HepG2 (cell line): ENCODE data around the gene GRAMD1A. TPM values are rescaled to one million over a fixed set of nuclear protein-coding genes. Genes with fewer than 3 reads are reported as not detected.

Source experiments
- ARNT2 ChIP-seq: sonication (generic); formaldehyde crosslinking; IDR thresholded peaks from 2 replicates; pipeline ENCODE4 v1.8.0; 2022; ENCODE audit warnings: mild to moderate bottlenecking, low read depth, missing genetic modification reagents, moderate library complexity
- CBX5 ChIP-seq: sonication (generic); formaldehyde crosslinking; IDR thresholded peaks from 2 replicates; pipeline ENCODE4 v1.4.0; 2020; ENCODE audit warnings: missing genetic modification reagents, borderline replicate concordance
- CEBPG ChIP-seq: IDR thresholded peaks from 2 replicates; pipeline ENCODE4 v1.6.1; 2016
- ELF4 ChIP-seq: sonication (generic); formaldehyde crosslinking; IDR thresholded peaks from 2 replicates; pipeline ENCODE4 v1.5.0; 2020; ENCODE audit warnings: missing genetic modification reagents, mild to moderate bottlenecking, moderate library complexity, borderline replicate concordance
- FOXP1 ChIP-seq, 2 experiments: fragments of 450-650 bp in 1 of 2; IDR thresholded peaks; 2 replicates each; pipeline ENCODE4 v1.6.1; 2017 to 2018; ENCODE audit warnings: antibody characterized with exemption in 1 of 2
- GABPA ChIP-seq, 2 experiments: IDR thresholded peaks; 2 replicates each; pipeline ENCODE4 v1.6.1; 2011 to 2016; ENCODE audit warnings: low read depth in 2 of 2, low read length in 1 of 2, missing biosample characterization in 1 of 2, missing genetic modification characterization in 1 of 2
- MEF2D ChIP-seq: sonication (generic); formaldehyde crosslinking; IDR thresholded peaks from 2 replicates; pipeline ENCODE4 v1.5.1; 2020; ENCODE audit warnings: mild to moderate bottlenecking, missing genetic modification reagents
- POGZ ChIP-seq: sonication (generic); formaldehyde crosslinking; IDR thresholded peaks from 2 replicates; pipeline ENCODE4 v1.4.0; 2020; ENCODE audit warnings: mild to moderate bottlenecking, missing genetic modification reagents
- POLR2G ChIP-seq: fragments of 200-400 bp; formaldehyde crosslinking; IDR thresholded peaks from 2 replicates; pipeline ENCODE4 v1.6.1; 2018; ENCODE audit warnings: mild to moderate bottlenecking, low read depth, low read length, moderate library complexity
- ZBTB38 ChIP-seq: sonication (generic); formaldehyde crosslinking; IDR thresholded peaks from 2 replicates; pipeline ENCODE4 v1.5.1; 2020; ENCODE audit warnings: mild to moderate bottlenecking, missing genetic modification reagents
- ZNF180 ChIP-seq: sonication (generic); formaldehyde crosslinking; IDR thresholded peaks from 2 replicates; pipeline ENCODE4 v1.4.0; 2020; ENCODE audit warnings: low read depth, missing genetic modification reagents, borderline replicate concordance
- ZNF567 ChIP-seq: sonication (generic); formaldehyde crosslinking; IDR thresholded peaks from 2 replicates; pipeline ENCODE4 v1.8.1; 2023; ENCODE audit warnings: mild to moderate bottlenecking, missing genetic modification reagents, borderline replicate concordance
- polyA plus RNA-seq, 8 experiments: library from polyadenylated mRNA; depleted of rRNA in 3 of 8; stranded (reverse) in 7 of 8; unstranded in 1 of 8; fragments of >200 nt; fragmentation: Illumina TruSeq in 4 of 8; extraction: Trizol in 4 of 8; gene quantifications; 2 replicates each; pipeline versions ENCODE4 v1.2.1 to v1.2.3, GENCODE V29; 2011 to 2016; ENCODE audit warnings: low read depth in 4 of 8, missing spikeins in 1 of 8, mixed read lengths in 1 of 8; ENCODE audit not compliant: insufficient read depth in 1 of 8
- total RNA-seq, 5 experiments: library from RNA; depleted of rRNA; stranded (reverse); fragments of >200 nt; fragmentation: Illumina TruSeq; extraction: Trizol; gene quantifications; 2 replicates each; pipeline ENCODE4 v1.2.3, GENCODE V29; 2016; ENCODE audit warnings: low read depth in 1 of 5
- TF ChIP-seq, protein P1 (sequence below): sonication (generic); formaldehyde crosslinking; IDR thresholded peaks from 2 replicates; pipeline ENCODE4 v1.4.0; 2020; ENCODE audit warnings: mild to moderate bottlenecking, missing genetic modification reagents
- TF ChIP-seq, protein P2 (sequence below), 2 experiments: sonication (generic) in 1 of 2; formaldehyde crosslinking in 1 of 2; IDR thresholded peaks; 2 replicates each; pipeline versions ENCODE4 v1.4.0 to v1.6.1; 2018 to 2020; ENCODE audit warnings: missing genetic modification reagents in 2 of 2, borderline replicate concordance in 1 of 2, low read depth in 1 of 2, mild to moderate bottlenecking in 1 of 2, missing biosample characterization in 1 of 2
- TF ChIP-seq, protein P3 (sequence below): sonication (generic); formaldehyde crosslinking; IDR thresholded peaks from 2 replicates; pipeline ENCODE4 v1.5.0; 2020; ENCODE audit warnings: missing genetic modification reagents
- TF ChIP-seq, protein P4 (sequence below): sonication (generic); formaldehyde crosslinking; IDR thresholded peaks from 2 replicates; pipeline ENCODE4 v1.4.0; 2020; ENCODE audit warnings: missing genetic modification reagents

Gene GRAMD1A
- total and polyA plus RNA-seq, 2 of the 13 experiments (the other 11 are each of a cell fraction or from before 2014, with no cell fraction given), result 14.7 to 181 TPM

DNA sequence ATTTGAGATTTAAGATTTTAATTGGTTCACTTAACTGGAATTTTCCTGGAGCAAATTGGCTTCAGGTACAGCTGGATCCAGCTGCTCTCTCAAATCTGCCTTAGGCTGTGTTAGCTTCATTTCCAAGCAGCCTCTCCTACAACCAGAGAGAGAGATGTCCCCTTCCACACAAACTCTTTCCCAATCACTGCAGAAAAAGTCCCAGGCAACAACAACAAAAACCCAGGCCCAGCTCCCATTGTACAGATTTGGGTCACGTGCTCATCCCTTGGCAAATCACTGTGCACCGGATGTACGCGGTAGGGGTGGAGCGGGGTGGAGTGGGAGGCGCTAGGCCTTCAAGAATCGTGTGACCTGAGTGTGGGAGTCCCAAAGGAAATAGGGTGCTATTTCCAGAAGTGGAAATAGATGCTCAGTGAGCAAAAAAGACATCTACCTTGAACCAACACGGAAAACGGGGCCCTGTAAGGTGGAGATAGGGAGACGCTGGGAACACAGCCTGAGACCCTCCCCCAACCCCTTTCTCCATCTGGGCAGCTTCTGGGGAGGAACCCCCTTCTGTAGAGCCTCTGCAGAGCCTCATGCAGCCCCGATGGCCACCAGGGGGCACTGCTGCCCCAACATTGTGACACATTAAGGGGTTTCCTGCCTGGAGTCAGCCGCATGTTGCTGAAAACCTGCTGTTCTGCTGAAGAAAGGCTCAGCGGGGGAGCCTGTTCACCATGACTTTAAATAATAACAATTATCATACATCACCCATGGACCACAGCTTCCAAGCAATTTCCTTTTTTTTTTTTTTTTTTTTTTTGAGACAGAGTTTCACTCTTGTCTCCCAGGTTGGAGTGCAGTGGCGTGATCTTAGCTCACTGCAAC, 66.8 kb downstream of the GRAMD1A start (continued):
- TF ChIP-seq, protein P1, sequence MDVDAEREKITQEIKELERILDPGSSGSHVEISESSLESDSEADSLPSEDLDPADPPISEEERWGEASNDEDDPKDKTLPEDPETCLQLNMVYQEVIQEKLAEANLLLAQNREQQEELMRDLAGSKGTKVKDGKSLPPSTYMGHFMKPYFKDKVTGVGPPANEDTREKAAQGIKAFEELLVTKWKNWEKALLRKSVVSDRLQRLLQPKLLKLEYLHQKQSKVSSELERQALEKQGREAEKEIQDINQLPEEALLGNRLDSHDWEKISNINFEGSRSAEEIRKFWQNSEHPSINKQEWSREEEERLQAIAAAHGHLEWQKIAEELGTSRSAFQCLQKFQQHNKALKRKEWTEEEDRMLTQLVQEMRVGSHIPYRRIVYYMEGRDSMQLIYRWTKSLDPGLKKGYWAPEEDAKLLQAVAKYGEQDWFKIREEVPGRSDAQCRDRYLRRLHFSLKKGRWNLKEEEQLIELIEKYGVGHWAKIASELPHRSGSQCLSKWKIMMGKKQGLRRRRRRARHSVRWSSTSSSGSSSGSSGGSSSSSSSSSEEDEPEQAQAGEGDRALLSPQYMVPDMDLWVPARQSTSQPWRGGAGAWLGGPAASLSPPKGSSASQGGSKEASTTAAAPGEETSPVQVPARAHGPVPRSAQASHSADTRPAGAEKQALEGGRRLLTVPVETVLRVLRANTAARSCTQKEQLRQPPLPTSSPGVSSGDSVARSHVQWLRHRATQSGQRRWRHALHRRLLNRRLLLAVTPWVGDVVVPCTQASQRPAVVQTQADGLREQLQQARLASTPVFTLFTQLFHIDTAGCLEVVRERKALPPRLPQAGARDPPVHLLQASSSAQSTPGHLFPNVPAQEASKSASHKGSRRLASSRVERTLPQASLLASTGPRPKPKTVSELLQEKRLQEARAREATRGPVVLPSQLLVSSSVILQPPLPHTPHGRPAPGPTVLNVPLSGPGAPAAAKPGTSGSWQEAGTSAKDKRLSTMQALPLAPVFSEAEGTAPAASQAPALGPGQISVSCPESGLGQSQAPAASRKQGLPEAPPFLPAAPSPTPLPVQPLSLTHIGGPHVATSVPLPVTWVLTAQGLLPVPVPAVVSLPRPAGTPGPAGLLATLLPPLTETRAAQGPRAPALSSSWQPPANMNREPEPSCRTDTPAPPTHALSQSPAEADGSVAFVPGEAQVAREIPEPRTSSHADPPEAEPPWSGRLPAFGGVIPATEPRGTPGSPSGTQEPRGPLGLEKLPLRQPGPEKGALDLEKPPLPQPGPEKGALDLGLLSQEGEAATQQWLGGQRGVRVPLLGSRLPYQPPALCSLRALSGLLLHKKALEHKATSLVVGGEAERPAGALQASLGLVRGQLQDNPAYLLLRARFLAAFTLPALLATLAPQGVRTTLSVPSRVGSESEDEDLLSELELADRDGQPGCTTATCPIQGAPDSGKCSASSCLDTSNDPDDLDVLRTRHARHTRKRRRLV, result 0 out of 2 replicates have a peak, but pooled peaks have one; percentile 29
- TF ChIP-seq ELF4 (CRISPR knock-in tag) (no peak), GABPA (IDR thresholded peaks at IDR 0.05; ENCODE audit: low read depth, low read length) (no peak), GABPA (CRISPR knock-in tag; IDR thresholded peaks at IDR 0.05; ENCODE audit: low read depth) (peak; percentile 83), CBX5 (CRISPR knock-in tag) (0 out of 2 replicates have a peak, but pooled peaks have one; percentile 13), POGZ (0 out of 2 replicates have a peak, but pooled peaks have one; percentile 19), ARNT2 (CRISPR knock-in tag) (0 out of 2 replicates have a peak, but pooled peaks have one; percentile 27), ZBTB38 (CRISPR knock-in tag) (no peak), ZNF567 (0 out of 2 replicates have a peak, but pooled peaks have one; percentile 36), ZNF180 (CRISPR knock-in tag) (no peak), FOXP1 (IDR thresholded peaks at IDR 0.05) (0 out of 2 replicates have a peak, but pooled peaks have one; percentile 24), FOXP1 (CRISPR knock-in tag; IDR thresholded peaks at IDR 0.05) (no peak), POLR2G (peak; percentile 48; the same call in 1 of the 2 replicates), CEBPG (CRISPR knock-in tag) (peak; percentile 32; the same call in 1 of the 2 replicates), MEF2D (CRISPR knock-in tag) (peak; percentile 54; the same call in 1 of the 2 replicates)
- TF ChIP-seq, protein P2, sequence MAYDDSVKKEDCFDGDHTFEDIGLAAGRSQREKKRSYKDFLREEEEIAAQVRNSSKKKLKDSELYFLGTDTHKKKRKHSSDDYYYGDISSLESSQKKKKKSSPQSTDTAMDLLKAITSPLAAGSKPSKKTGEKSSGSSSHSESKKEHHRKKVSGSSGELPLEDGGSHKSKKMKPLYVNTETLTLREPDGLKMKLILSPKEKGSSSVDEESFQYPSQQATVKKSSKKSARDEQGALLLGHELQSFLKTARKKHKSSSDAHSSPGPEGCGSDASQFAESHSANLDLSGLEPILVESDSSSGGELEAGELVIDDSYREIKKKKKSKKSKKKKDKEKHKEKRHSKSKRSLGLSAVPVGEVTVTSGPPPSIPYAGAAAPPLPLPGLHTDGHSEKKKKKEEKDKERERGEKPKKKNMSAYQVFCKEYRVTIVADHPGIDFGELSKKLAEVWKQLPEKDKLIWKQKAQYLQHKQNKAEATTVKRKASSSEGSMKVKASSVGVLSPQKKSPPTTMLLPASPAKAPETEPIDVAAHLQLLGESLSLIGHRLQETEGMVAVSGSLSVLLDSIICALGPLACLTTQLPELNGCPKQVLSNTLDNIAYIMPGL (CRISPR knock-in tag; IDR thresholded peaks at IDR 0.05; ENCODE audit: borderline replicate concordance in 1 of 2, low read depth in 1 of 2), result peak in 1 of 2 experiments; percentile 64; a peak in 1 of 4 replicates
- TF ChIP-seq, protein P3, sequence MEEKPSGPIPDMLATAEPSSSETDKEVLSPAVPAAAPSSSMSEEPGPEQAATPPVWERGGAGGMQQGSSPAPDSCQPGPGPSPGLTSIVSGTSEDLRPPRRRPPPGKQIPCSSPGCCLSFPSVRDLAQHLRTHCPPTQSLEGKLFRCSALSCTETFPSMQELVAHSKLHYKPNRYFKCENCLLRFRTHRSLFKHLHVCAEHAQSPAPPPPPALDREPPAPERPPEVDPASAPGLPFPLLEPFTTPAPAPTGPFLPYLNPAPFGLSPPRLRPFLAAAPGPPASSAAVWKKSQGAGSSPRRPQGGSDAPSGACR (CRISPR knock-in tag), result peak; percentile 62; the same call in 1 of the 2 replicates
- TF ChIP-seq, protein P4, sequence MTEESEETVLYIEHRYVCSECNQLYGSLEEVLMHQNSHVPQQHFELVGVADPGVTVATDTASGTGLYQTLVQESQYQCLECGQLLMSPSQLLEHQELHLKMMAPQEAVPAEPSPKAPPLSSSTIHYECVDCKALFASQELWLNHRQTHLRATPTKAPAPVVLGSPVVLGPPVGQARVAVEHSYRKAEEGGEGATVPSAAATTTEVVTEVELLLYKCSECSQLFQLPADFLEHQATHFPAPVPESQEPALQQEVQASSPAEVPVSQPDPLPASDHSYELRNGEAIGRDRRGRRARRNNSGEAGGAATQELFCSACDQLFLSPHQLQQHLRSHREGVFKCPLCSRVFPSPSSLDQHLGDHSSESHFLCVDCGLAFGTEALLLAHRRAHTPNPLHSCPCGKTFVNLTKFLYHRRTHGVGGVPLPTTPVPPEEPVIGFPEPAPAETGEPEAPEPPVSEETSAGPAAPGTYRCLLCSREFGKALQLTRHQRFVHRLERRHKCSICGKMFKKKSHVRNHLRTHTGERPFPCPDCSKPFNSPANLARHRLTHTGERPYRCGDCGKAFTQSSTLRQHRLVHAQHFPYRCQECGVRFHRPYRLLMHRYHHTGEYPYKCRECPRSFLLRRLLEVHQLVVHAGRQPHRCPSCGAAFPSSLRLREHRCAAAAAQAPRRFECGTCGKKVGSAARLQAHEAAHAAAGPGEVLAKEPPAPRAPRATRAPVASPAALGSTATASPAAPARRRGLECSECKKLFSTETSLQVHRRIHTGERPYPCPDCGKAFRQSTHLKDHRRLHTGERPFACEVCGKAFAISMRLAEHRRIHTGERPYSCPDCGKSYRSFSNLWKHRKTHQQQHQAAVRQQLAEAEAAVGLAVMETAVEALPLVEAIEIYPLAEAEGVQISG (CRISPR knock-in tag), result 0 out of 2 replicates have a peak, but pooled peaks have one; percentile 15
